KMS-11 (cell line): Measurements from ENCODE around the gene SUMF2.

Source experiments
- H2AFZ ChIP-seq: fragments of 200-600 bp; sonication (generic); 2 replicates; pipeline ENCODE4 v1.6.1; 2016; ENCODE audit warnings: antibody characterized with exemption, mixed run types, low read depth
- H3K27ac ChIP-seq: fragments of 200-600 bp; sonication (generic); 2 replicates; pipeline ENCODE4 v1.6.1; 2016; ENCODE audit warnings: mild to moderate bottlenecking, mixed run types
- H3K27me3 ChIP-seq: fragments of 200-600 bp; sonication (generic); 2 replicates; pipeline ENCODE4 v1.6.1; 2017; ENCODE audit warnings: mild to moderate bottlenecking, low read depth, mixed run types, moderate library complexity; ENCODE audit not compliant: insufficient read depth
- H3K36me3 ChIP-seq: fragments of 200-600 bp; sonication (generic); 2 replicates; pipeline ENCODE4 v1.6.1; 2017; ENCODE audit warnings: mild to moderate bottlenecking, mixed run types; ENCODE audit not compliant: insufficient read depth
- H3K4me1 ChIP-seq: fragments of 200-600 bp; sonication (generic); 2 replicates; pipeline ENCODE4 v1.6.1; 2016; ENCODE audit warnings: mild to moderate bottlenecking, low read depth, mixed run types; ENCODE audit not compliant: poor library complexity, severe bottlenecking
- H3K4me2 ChIP-seq: fragments of 200-600 bp; sonication (generic); 2 replicates; pipeline ENCODE4 v1.7.0; 2016; ENCODE audit warnings: mild to moderate bottlenecking, mixed run types
- H3K4me3 ChIP-seq: fragments of 200-600 bp; sonication (generic); IDR thresholded peaks from 2 replicates; pipeline ENCODE4 v1.6.1; 2017; ENCODE audit warnings: low read depth, low read length, mixed read lengths; ENCODE audit not compliant: insufficient read depth
- H3K79me2 ChIP-seq: fragments of 200-600 bp; sonication (generic); 2 replicates; pipeline ENCODE4 v1.6.1; 2016; ENCODE audit warnings: low read depth, mixed run types; ENCODE audit not compliant: insufficient read depth
- H3K9ac ChIP-seq: fragments of 200-600 bp; sonication (generic); 2 replicates; pipeline ENCODE4 v1.6.1; 2016; ENCODE audit warnings: mild to moderate bottlenecking, mixed run types
- H4K20me1 ChIP-seq: fragments of 200-600 bp; sonication (generic); 2 replicates; pipeline ENCODE4 v1.6.1; 2016; ENCODE audit warnings: mild to moderate bottlenecking, mixed run types; ENCODE audit not compliant: insufficient read depth
- TF ChIP-seq, protein P1 (sequence below): fragments of 200-600 bp; sonication (generic); conservative IDR thresholded peaks from 2 replicates; pipeline ENCODE4 v1.6.1; 2017; ENCODE audit warnings: low read depth, mild to moderate bottlenecking, antibody characterized with exemption, low read length, moderate library complexity, mixed read lengths

The SUMF2 gene

DNA sequence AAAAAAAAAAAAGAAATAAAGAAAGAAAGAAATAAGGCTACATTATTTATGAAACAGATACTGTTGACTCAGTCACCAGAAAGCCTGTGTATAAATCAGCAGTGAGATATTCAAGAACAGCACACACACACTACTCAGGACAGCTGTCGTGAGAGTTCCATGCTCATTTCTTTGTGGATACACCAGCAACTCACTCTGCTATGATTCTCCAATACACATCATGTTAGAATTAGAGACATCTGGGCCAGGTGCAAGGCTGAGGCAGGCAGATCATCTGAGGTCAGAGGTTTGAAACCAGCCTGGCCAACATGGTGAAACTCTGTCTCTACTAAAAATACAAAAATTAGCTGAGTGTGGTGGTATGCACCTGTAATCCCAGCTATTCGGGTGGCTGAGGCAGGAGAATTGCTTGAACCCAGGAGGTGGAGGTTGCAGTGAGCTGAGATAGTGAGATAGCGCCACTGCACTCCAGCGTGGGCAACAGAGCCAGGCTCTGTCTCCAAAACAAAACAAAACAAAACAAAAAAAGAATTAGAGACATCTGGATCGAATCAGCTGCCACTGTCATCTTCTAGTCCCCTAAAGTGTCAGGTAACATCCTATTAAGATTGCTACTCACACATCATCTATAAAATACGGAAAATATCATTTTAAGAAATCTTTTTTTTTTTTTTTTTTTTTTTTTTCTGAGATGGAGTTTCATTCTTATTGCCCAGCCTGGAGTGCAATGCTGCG is 63.3 kb downstream of the SUMF2 start:
- Histone ChIP-seq H2AFZ (no peak overlapping the region; the same call in 1 of the 2 replicates), H3K79me2 (no peaks in the 10 kb centered on the region), H3K9ac (peak overlapping the region; percentile 11; the same call in 1 of the 2 replicates), H3K4me2 (peak overlapping the region; percentile 22; the same call in 1 of the 2 replicates), H3K36me3 (no peaks in the 10 kb centered on the region), H3K27me3 (no peaks in the 10 kb centered on the region), H3K4me1 (peaks cover 26% of the 10 kb centered on the region), H4K20me1 (no peaks in the 10 kb centered on the region), H3K27ac (peak overlapping the region; percentile 76), H3K4me3 (no peak overlapping the region)
- TF ChIP-seq, protein P1, sequence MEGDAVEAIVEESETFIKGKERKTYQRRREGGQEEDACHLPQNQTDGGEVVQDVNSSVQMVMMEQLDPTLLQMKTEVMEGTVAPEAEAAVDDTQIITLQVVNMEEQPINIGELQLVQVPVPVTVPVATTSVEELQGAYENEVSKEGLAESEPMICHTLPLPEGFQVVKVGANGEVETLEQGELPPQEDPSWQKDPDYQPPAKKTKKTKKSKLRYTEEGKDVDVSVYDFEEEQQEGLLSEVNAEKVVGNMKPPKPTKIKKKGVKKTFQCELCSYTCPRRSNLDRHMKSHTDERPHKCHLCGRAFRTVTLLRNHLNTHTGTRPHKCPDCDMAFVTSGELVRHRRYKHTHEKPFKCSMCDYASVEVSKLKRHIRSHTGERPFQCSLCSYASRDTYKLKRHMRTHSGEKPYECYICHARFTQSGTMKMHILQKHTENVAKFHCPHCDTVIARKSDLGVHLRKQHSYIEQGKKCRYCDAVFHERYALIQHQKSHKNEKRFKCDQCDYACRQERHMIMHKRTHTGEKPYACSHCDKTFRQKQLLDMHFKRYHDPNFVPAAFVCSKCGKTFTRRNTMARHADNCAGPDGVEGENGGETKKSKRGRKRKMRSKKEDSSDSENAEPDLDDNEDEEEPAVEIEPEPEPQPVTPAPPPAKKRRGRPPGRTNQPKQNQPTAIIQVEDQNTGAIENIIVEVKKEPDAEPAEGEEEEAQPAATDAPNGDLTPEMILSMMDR = no peak
